Measurements from ENCODE around the gene SETD3.

DNA sequence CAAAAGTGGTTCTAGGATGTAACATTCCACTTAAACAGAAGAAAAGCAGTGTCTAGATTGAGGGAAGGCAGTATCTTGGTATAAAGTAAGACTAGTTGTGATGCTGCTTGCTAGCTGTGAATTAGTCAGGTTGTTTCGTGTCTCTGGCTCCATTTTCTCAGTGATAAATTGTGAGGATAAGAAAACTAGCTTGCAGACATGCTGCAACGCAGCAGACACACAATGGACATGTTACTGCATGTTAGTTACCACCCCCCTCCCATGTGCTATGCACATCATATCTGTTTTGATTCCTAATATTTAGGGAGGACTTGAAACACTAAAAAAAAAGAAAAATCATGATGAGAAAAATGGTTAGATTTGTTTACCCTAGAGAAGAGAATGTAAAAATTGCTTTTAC lies 3.4 kb upstream of the SETD3 start:
- TF ChIP-seq, protein P1, sequence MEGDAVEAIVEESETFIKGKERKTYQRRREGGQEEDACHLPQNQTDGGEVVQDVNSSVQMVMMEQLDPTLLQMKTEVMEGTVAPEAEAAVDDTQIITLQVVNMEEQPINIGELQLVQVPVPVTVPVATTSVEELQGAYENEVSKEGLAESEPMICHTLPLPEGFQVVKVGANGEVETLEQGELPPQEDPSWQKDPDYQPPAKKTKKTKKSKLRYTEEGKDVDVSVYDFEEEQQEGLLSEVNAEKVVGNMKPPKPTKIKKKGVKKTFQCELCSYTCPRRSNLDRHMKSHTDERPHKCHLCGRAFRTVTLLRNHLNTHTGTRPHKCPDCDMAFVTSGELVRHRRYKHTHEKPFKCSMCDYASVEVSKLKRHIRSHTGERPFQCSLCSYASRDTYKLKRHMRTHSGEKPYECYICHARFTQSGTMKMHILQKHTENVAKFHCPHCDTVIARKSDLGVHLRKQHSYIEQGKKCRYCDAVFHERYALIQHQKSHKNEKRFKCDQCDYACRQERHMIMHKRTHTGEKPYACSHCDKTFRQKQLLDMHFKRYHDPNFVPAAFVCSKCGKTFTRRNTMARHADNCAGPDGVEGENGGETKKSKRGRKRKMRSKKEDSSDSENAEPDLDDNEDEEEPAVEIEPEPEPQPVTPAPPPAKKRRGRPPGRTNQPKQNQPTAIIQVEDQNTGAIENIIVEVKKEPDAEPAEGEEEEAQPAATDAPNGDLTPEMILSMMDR (IDR thresholded peaks at IDR 0.05): no peak
- no peak for TF ChIP-seq POLR2A (IDR thresholded peaks at IDR 0.05)

All from right lobe of liver (tissue), 4 donors.